IMR-90 (cell line): Measurements from ENCODE around the gene RAVER1. TPM values are rescaled to one million over a fixed set of nuclear protein-coding genes. Genes with fewer than 3 reads are reported as not detected.
A peak's percentile ranks its signal among the peaks of the same experiment; 100 is the strongest.

Experiments
- ATAC-seq: fragments of 200-7000 bp; cut with Tn5 transposase; 2 replicates; pipeline ENCODE4 v1.9.1; 2020; ENCODE audit warnings: low read depth, mild to moderate bottlenecking, moderate library complexity
- BruUV-seq: library from RNA; stranded (reverse); fragments of 400-500 nt; replicated peaks from 2 replicates; lab custom pipeline; 2021; lab: Mats Ljungman, UMichigan
- CTCF ChIA-PET: fragments of 300-600 bp; formaldehyde crosslinking; extraction: SDS; loops from one replicate; lab custom pipeline; 2021; ENCODE audit warnings: antibody characterized with exemption; lab: Yijun Ruan, JAX
- POLR2A ChIA-PET: fragments of 300-600 bp; sonication (Branson Sonifier 250); formaldehyde crosslinking; loops from one replicate; lab custom pipeline; 2022; ENCODE audit warnings: antibody characterized with exemption; ENCODE audit not compliant: unreplicated experiment; lab: Charles Lee
- DNase-seq: peaks from one replicate; pipeline ENCODE4 v3.0.0; 2013
- H2AFZ ChIP-seq: replicated peaks from 2 replicates; pipeline ENCODE3; 2013; ENCODE audit warnings: low read length, mild to moderate bottlenecking; ENCODE audit not compliant: poor library complexity
- H2AK5ac ChIP-seq: 2 replicates; pipeline ENCODE4 v1.6.1; 2013; ENCODE audit warnings: low read depth, low read length, inconsistent platforms
- H2AK9ac ChIP-seq: replicated peaks from 2 replicates; pipeline ENCODE3; 2013; ENCODE audit warnings: mild to moderate bottlenecking, low read depth, low read length, moderate library complexity; ENCODE audit not compliant: poor library complexity
- H2BK120ac ChIP-seq: 2 replicates; pipeline ENCODE4 v1.6.1; 2013; ENCODE audit warnings: low read depth, low read length, inconsistent platforms
- H2BK15ac ChIP-seq: 3 replicates; pipeline ENCODE4 v1.6.1; 2013; ENCODE audit warnings: low read depth, low read length, inconsistent platforms
- H2BK20ac ChIP-seq: 2 replicates; pipeline ENCODE4 v1.6.1; 2013; ENCODE audit warnings: low read depth, mild to moderate bottlenecking, inconsistent platforms, low read length, moderate library complexity
- H2BK5ac ChIP-seq: 2 replicates; pipeline ENCODE4 v1.6.1; 2013; ENCODE audit warnings: mild to moderate bottlenecking, low read depth, low read length, inconsistent platforms; ENCODE audit not compliant: poor library complexity, severe bottlenecking
- H3K14ac ChIP-seq: replicated peaks from 2 replicates; pipeline ENCODE4 v1.6.1; 2013; ENCODE audit warnings: low read depth, low read length, inconsistent platforms
- H3K18ac ChIP-seq: 2 replicates; pipeline ENCODE4 v1.6.1; 2013; ENCODE audit warnings: low read depth, low read length, control low read depth
- H3K23ac ChIP-seq: 2 replicates; pipeline ENCODE4 v1.6.1; 2013; ENCODE audit warnings: low read depth, low read length, inconsistent platforms
- H3K27ac ChIP-seq: 2 replicates; pipeline ENCODE4 v1.5.1; 2013; ENCODE audit warnings: mild to moderate bottlenecking, control low read depth, low read length; ENCODE audit not compliant: insufficient read depth
- H3K27me3 ChIP-seq: 2 replicates; pipeline ENCODE4 v1.6.1; 2013; ENCODE audit warnings: low read length; ENCODE audit not compliant: control insufficient read depth, insufficient read depth
- H3K36me3 ChIP-seq: 2 replicates; pipeline ENCODE4 v1.6.1; 2013; ENCODE audit warnings: low read length, mixed read lengths; ENCODE audit not compliant: control insufficient read depth, insufficient read depth
- H3K4ac ChIP-seq: 2 replicates; pipeline ENCODE4 v1.6.1; 2013; ENCODE audit warnings: low read depth, low read length, inconsistent platforms
- H3K4me1 ChIP-seq: 2 replicates; pipeline ENCODE4 v1.6.1; 2013; ENCODE audit warnings: low read length, mixed read lengths; ENCODE audit not compliant: control insufficient read depth, insufficient read depth
- H3K4me2 ChIP-seq: 2 replicates; pipeline ENCODE4 v1.6.1; 2013; ENCODE audit warnings: low read depth, mild to moderate bottlenecking, control low read depth, low read length, moderate library complexity
- H3K4me3 ChIP-seq: 2 replicates; pipeline ENCODE4 v1.5.1; 2013; ENCODE audit warnings: low read depth, mild to moderate bottlenecking, control low read depth, low read length, moderate library complexity; ENCODE audit not compliant: insufficient read depth
- H3K56ac ChIP-seq: 2 replicates; pipeline ENCODE4 v1.6.1; 2013; ENCODE audit warnings: low read length, inconsistent platforms; ENCODE audit not compliant: insufficient read depth; ENCODE audit errors: extremely low read depth
- H3K79me1 ChIP-seq, 2 experiments: 2 replicates each; pipeline ENCODE4 v1.6.1; 2013; ENCODE audit warnings: low read length in 2 of 2, inconsistent platforms in 1 of 2, low read depth in 1 of 2
- H3K9ac ChIP-seq: 2 replicates; pipeline ENCODE4 v1.6.1; 2013; ENCODE audit warnings: low read depth, low read length, control low read depth
- H3K9me1 ChIP-seq: 2 replicates; pipeline ENCODE4 v1.6.1; 2013; ENCODE audit warnings: low read length, inconsistent platforms; ENCODE audit not compliant: insufficient read depth
- H3K9me3 ChIP-seq: 2 replicates; pipeline ENCODE4 v1.6.1; 2013; ENCODE audit warnings: low read length; ENCODE audit not compliant: control insufficient read depth, insufficient read depth
- H4K20me1 ChIP-seq: 2 replicates; pipeline ENCODE4 v1.6.1; 2013; ENCODE audit warnings: low read length, inconsistent platforms; ENCODE audit not compliant: insufficient read depth
- H4K5ac ChIP-seq: 2 replicates; pipeline ENCODE4 v1.6.1; 2013; ENCODE audit warnings: mild to moderate bottlenecking, low read depth, low read length, control low read depth
- H4K8ac ChIP-seq, 2 experiments: 2 replicates each; pipeline ENCODE4 v1.6.1; 2013; ENCODE audit warnings: low read depth in 2 of 2, low read length in 2 of 2, control low read depth in 1 of 2, inconsistent platforms in 1 of 2
- H4K91ac ChIP-seq: 2 replicates; pipeline ENCODE4 v1.6.1; 2013; ENCODE audit warnings: low read depth, low read length, inconsistent platforms; ENCODE audit not compliant: insufficient read depth
- BHLHE40 ChIP-seq: fragments of 150-350 bp; IDR thresholded peaks from 2 replicates; pipeline ENCODE4 v1.6.1; 2016; ENCODE audit warnings: mild to moderate bottlenecking, low read depth, low read length
- CEBPB ChIP-seq: IDR thresholded peaks from 2 replicates; pipeline ENCODE4 v1.6.1; 2012; ENCODE audit warnings: low read depth, low read length, improper control_type of control experiment
- CHD1 ChIP-seq: IDR thresholded peaks from 2 replicates; pipeline ENCODE4 v1.6.1; 2012; ENCODE audit warnings: low read depth, low read length, improper control_type of control experiment
- CTCF ChIP-seq: conservative IDR thresholded peaks from 2 replicates; pipeline ENCODE4 v1.5.1; 2012; ENCODE audit warnings: mild to moderate bottlenecking, low read depth, low read length, improper control_type of control experiment
- ELK1 ChIP-seq: fragments of 150-350 bp; IDR thresholded peaks from 2 replicates; pipeline ENCODE4 v1.6.1; 2016; ENCODE audit warnings: low read depth, mild to moderate bottlenecking, low read length, moderate library complexity, borderline replicate concordance
- FOS ChIP-seq: fragments of 150-350 bp; IDR thresholded peaks from 2 replicates; pipeline ENCODE4 v1.6.1; 2016; ENCODE audit warnings: low read depth, low read length
- MAFK ChIP-seq: IDR thresholded peaks from 2 replicates; pipeline ENCODE4 v1.6.1; 2012; ENCODE audit warnings: low read depth, low read length, improper control_type of control experiment
- MAZ ChIP-seq: IDR thresholded peaks from 2 replicates; pipeline ENCODE4 v1.6.1; 2012; ENCODE audit warnings: low read depth, mild to moderate bottlenecking, low read length, improper control_type of control experiment, moderate library complexity, borderline replicate concordance
- MXI1 ChIP-seq: IDR thresholded peaks from 2 replicates; pipeline ENCODE4 v1.6.1; 2012; ENCODE audit warnings: low read depth, mild to moderate bottlenecking, low read length, moderate library complexity, borderline replicate concordance
- NFE2L2 ChIP-seq: fragments of 150-350 bp; IDR thresholded peaks from 2 replicates; pipeline ENCODE4 v1.6.1; 2016; ENCODE audit warnings: low read depth, mild to moderate bottlenecking, low read length
- POLR2A ChIP-seq: IDR thresholded peaks from 2 replicates; pipeline ENCODE4 v1.6.1; 2012; ENCODE audit warnings: mild to moderate bottlenecking, low read depth, low read length
- RAD21 ChIP-seq: IDR thresholded peaks from 2 replicates; pipeline ENCODE4 v1.6.1; 2012; ENCODE audit warnings: low read length, improper control_type of control experiment
- RCOR1 ChIP-seq: IDR thresholded peaks from 2 replicates; pipeline ENCODE4 v1.6.1; 2012; ENCODE audit warnings: mild to moderate bottlenecking, low read length, improper control_type of control experiment; ENCODE audit not compliant: insufficient replicate concordance
- RFX5 ChIP-seq: IDR thresholded peaks from 2 replicates; pipeline ENCODE4 v1.8.0; 2012; ENCODE audit warnings: low read depth, mild to moderate bottlenecking, low read length, moderate library complexity
- SMC3 ChIP-seq: fragments of 150-350 bp; IDR thresholded peaks from 2 replicates; pipeline ENCODE4 v1.6.1; 2016; ENCODE audit warnings: low read depth, mild to moderate bottlenecking, antibody characterized with exemption, low read length, moderate library complexity
- USF2 ChIP-seq: fragments of 150-350 bp; IDR thresholded peaks from 2 replicates; pipeline ENCODE4 v1.6.1; 2017; ENCODE audit warnings: mild to moderate bottlenecking, antibody characterized with exemption, low read length, low read depth
- WGBS, 2 experiments: methylation state at CpG; one replicate each; pipeline versions ENCODE4 v1.1.5 to v1.1.7; 2013; ENCODE audit warnings: missing lambda C conversion rate in 2 of 2; ENCODE audit not compliant: insufficient read length in 1 of 2; ENCODE audit errors: extremely low coverage in 2 of 2; 5-methylcytosine and 5-hydroxymethylcytosine counted together
- dilution Hi-C: fragments of 300-500 bp; cut with HindIII; formaldehyde crosslinking; loops from one replicate; pipeline ENCODE4 v1.14.3; 2018; ENCODE audit warnings: low sequenced_read_pairs; ENCODE audit not compliant: unreplicated experiment
- in situ Hi-C: fragments of 300-500 bp; cut with MboI; formaldehyde crosslinking; loops from 3 replicates; pipeline ENCODE4 v1.14.3; 2019; ENCODE audit warnings: low sequenced_read_pairs, inconsistent platforms, mixed read lengths
- intact Hi-C: fragments of 100-400 bp; cut with micrococcal nuclease; formaldehyde crosslinking; loops from 2 replicates; pipeline ENCODE4 v1.10.0; 2022
- polyA plus RNA-seq, 3 experiments: library from polyadenylated mRNA; depleted of rRNA; stranded (reverse); fragments of >200 nt; gene quantifications; 2 replicates each; pipeline ENCODE4 v1.2.3, GENCODE V29; 2012; ENCODE audit warnings: low replicate concordance in 1 of 3
- total RNA-seq: library from RNA; depleted of rRNA; stranded (reverse); fragments of >200 nt; gene quantifications from 2 replicates; pipeline ENCODE4 v1.2.3, GENCODE V29; 2012

Gene RAVER1
- total and polyA plus RNA-seq, 2 of the 4 experiments (the other 2 are of a cell fraction) = 2.7 to 18.1 TPM

GRCh38 chr19:10339380-10339960 is 6.1 kb upstream of the RAVER1 start, which contains the start of gene ICAM3:
Gene ICAM3, minus strand, starts transcription at chr19:10339624. Its CDS starts 10 bp downstream, at chr19:10339614.
- no peaks in the 10 kb centered on the region for H3K9me1 ChIP-seq
- H3K18ac ChIP-seq = no peak within 1 kb of the TSS
- H3K79me1 ChIP-seq = peaks cover 0 to 3% of the 10 kb centered on the region in 2 experiments; a peak in 2 of 4 replicates
- no peak within 1 kb of the TSS for H2BK5ac ChIP-seq
- H3K56ac ChIP-seq = no peak within 1 kb of the TSS
- ATAC-seq = no peak
- no peak for TF ChIP-seq RCOR1
- TF ChIP-seq FOS = no peak
- no peak for TF ChIP-seq CTCF
- no peak for TF ChIP-seq CEBPB
- no peak for TF ChIP-seq MAFK
- TF ChIP-seq USF2 = no peak
- TF ChIP-seq BHLHE40 = no peak
- no peak for TF ChIP-seq RAD21
- TF ChIP-seq MXI1 = no peak
- TF ChIP-seq POLR2A = no peak
- no peak for TF ChIP-seq MAZ
- TF ChIP-seq NFE2L2 = no peak
- no peak for TF ChIP-seq CHD1
- TF ChIP-seq RFX5 = no peak
- TF ChIP-seq ELK1 = no peak
- no peak for TF ChIP-seq SMC3
- intact Hi-C loops = no loop called here
- no peak within 1 kb of the TSS for H3K23ac ChIP-seq
- no peak for DNase-seq
- peak within 1 kb of the TSS; percentile 78 for H2AK9ac ChIP-seq
- H3K4me2 ChIP-seq = no peak within 1 kb of the TSS
- WGBS, 2 experiments = 72% methylated on average over 6 of the region's 14 CpGs; no CpG with 5 or more reads in 1 of the 2 experiments
- H4K91ac ChIP-seq = no peak within 1 kb of the TSS
- no peak within 1 kb of the TSS for H3K4ac ChIP-seq
- no peak within 1 kb of the TSS for H2BK20ac ChIP-seq
- H2BK120ac ChIP-seq = no peak within 1 kb of the TSS
- H2AFZ ChIP-seq = peak within 1 kb of the TSS; percentile 62
- H3K27ac ChIP-seq = no peak within 1 kb of the TSS
- H3K14ac ChIP-seq = no peak within 1 kb of the TSS
- in situ Hi-C loops = no loop called here
- H3K4me1 ChIP-seq = no peaks in the 10 kb centered on the region
- H3K27me3 ChIP-seq = no peaks in the 10 kb centered on the region
- CTCF ChIA-PET = no interaction called here
- no peaks in the 10 kb centered on the region for H3K9me3 ChIP-seq
- POLR2A ChIA-PET = no interaction called here
- no peak within 1 kb of the TSS for H2BK15ac ChIP-seq
- H3K4me3 ChIP-seq = no peak within 1 kb of the TSS
- H4K20me1 ChIP-seq = no peaks in the 10 kb centered on the region
- H3K36me3 ChIP-seq = no peaks in the 10 kb centered on the region
- dilution Hi-C loops = no loop called here
- BruUV-seq = no TSS peak
- H4K5ac ChIP-seq = no peak within 1 kb of the TSS
- H2AK5ac ChIP-seq = no peak within 1 kb of the TSS
- H4K8ac ChIP-seq = no peak within 1 kb of the TSS
- no peak within 1 kb of the TSS for H3K9ac ChIP-seq
